ENCODE data around the gene ABCB1.
"Not testable (repeated sequence)": the region's sequence is repeated elsewhere in the genome, so short reads cannot be mapped to it uniquely, and the experiment has no call there.

DNA sequence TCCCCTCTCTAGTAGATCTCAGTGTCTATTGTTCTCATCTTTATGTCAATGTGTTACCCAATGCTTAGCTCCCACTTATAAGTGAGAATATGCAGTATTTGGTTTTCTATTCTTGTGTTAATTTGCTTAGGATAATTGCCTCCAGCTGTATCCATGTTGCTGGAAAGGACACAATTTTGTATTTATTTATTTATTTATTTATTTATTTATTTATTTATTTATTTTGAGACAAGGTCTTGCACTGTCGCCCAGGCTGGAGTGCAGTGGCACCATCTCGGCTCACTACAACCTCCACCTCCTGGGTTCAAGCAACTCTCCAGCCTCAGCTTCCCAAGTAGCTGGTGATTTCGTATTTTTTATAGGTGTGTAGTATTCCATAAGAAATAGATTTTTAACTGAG lies 140.2 kb downstream of the ABCB1 start:
- TF ChIP-seq, protein P1, sequence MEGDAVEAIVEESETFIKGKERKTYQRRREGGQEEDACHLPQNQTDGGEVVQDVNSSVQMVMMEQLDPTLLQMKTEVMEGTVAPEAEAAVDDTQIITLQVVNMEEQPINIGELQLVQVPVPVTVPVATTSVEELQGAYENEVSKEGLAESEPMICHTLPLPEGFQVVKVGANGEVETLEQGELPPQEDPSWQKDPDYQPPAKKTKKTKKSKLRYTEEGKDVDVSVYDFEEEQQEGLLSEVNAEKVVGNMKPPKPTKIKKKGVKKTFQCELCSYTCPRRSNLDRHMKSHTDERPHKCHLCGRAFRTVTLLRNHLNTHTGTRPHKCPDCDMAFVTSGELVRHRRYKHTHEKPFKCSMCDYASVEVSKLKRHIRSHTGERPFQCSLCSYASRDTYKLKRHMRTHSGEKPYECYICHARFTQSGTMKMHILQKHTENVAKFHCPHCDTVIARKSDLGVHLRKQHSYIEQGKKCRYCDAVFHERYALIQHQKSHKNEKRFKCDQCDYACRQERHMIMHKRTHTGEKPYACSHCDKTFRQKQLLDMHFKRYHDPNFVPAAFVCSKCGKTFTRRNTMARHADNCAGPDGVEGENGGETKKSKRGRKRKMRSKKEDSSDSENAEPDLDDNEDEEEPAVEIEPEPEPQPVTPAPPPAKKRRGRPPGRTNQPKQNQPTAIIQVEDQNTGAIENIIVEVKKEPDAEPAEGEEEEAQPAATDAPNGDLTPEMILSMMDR (IDR thresholded peaks at IDR 0.05; ENCODE audit: low read length), result not testable (repeated sequence)
- not testable (repeated sequence) for TF ChIP-seq EZH2 (IDR thresholded peaks at IDR 0.05; ENCODE audit: borderline replicate concordance, low read length)
